GM18858 (cell line): Measurements from ENCODE around the gene CEP135.
A peak's percentile ranks its signal among the peaks of the same experiment; 100 is the strongest.
"Not testable (repeated sequence)": the region's sequence is repeated elsewhere in the genome, so short reads cannot be mapped to it uniquely, and the experiment has no call there.

Source experiments
- ATAC-seq: cut with Tn5 transposase; IDR thresholded peaks from one replicate; pipeline ENCODE4 v1.9.1; 2021; ENCODE audit not compliant: unreplicated experiment

The CEP135 gene

DNA sequence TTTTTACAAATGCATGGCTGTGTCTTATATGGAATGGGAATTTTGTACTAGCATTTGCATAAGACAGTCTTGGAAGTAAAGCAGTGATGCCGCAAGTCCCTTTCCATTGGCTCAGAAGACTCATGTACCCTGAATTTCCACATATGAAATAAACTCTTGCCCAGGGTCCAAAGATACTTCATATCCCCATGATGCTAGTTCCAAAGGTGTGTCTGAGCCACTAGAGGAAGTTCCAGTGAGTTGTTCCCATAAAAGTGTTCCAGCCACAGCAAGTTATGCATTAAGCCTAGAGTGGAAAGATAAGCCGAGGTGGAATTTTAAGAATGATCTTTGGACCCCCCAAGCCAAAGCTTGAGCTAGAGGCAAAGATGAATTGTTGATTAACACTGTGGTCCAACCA lies 9.3 kb upstream of the CEP135 start:
- ATAC-seq: no peak

DNA sequence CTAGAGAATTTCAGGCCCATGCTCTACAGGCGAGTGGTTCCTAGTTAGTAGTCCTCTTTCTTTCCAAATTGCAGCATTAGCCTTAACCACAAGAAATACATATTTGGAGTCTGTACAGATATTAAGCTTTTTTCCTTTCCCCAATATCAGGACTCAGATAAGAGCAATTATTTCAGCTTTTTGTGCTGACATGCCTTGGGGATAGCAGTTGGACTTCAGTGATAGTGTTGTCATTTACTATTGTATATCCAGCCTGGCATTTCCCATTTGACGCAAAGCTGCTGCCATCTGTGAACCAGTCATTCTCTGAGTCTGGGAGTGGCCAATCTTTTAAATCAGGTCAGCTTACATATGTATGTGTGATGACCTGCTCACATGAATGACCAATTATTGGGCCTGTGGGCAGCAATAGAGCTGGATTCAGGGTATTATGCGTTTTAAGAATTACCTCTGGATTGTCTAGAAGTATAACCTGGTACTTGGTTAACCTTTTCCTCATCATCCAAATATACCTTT lies 6.8 kb upstream of the CEP135 start:
- no peak for ATAC-seq

GRCh38 chr4:55947254-55947882 lies 1.4 kb upstream of the CEP135 start:
- ATAC-seq: peak; percentile 25

GRCh38 chr4:55947912-55948725 lies 626 bp upstream of the CEP135 start:
- ATAC-seq: peak; percentile 24

- no peak for ATAC-seq
Measured at GRCh38 chr4:55949482-55949802, 697 bp downstream of the CEP135 start.

DNA sequence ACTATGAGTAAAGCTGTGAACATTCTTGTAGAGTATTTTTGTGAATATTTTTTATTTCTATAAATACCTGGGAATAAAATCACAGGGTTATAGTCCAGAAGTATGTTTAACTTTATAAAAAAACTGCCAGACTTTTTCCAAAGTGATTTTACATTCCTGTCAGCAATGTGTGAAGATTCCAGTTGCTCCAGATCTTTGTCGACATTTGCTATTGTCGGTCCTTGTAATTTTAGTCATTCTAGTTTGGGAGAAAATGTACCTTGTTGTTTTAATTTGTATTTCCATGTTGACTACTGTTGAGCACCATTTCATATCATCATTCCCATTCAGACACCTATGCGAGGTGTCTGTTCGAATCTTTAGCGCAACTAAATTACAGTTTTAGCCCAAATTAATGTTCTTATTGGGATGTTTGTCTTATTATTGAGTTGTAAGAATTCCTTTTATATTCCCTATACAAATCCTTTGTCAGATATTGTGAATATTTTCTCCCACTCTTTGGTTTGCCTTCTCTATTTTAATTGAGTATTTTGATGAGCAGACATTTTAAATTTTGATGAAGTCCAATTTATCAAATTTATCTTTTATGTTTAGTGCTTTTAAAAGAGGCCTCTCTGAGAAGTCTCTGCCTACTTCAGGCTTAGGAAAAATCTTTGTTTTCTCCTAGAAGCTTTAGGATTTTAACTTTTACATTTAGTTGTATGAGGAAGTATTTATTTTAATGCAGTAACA lies 2.6 kb downstream of the CEP135 start:
- no peak for ATAC-seq

DNA sequence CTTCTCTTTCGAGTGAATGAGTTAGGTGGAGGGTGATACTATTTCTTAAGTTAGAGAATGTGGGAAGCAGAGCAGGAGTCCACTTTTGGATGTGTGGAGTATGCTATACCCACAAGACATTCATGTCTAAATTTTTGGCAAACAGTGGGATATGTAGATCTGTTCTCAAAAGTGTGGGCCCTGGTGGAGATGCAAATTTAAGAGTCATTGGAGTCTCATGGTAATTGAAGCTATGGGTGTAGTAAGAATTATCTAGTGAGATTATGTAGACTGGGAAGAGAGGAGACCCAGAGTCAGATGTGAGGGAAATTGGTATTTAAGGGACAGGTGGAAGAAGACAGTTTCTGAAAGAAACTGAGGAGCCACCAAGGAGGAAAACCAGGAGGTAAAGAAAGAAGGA lies 7.0 kb downstream of the CEP135 start:
- ATAC-seq: no peak

DNA sequence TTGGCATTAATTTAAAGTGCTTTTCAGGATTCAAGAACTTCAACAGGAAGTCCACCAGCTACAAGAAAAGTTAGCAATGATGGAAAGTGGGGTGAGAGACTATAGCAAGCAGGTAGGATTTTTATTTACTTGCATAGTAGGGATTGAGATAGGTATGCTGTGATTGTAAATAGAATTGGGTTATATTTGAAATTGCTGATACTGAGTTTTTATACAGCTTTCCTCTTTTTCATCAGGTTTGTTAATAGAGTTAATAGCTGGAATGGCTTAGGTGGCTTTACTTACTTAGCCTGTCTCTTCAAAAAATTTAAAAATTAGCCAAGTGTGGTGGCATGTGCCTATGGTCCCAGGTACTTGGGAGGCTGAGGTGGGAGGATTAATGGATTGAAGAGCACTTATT lies 10.9 kb downstream of the CEP135 start:
- ATAC-seq: no peak

GRCh38 chr4:55964046-55964445 lies 15.3 kb downstream of the CEP135 start:
- ATAC-seq: no peak

DNA sequence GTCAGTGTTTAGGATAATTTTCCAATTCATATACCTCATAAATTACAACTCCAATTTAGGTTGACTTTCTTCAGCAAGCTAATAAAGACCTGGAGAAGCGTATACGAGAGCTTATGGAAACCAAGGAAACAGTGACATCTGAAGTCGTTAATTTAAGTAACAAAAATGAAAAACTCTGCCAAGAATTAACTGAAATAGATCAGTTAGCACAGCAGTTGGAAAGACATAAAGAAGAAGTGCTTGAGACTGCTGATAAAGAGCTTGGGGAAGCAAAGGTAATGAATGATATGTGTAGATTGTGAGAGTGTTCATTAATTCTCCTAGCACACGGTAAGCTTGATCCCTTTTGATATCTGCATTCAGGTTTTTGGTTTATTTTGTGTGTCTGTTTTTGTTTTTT lies 16.8 kb downstream of the CEP135 start:
- ATAC-seq: no peak

DNA sequence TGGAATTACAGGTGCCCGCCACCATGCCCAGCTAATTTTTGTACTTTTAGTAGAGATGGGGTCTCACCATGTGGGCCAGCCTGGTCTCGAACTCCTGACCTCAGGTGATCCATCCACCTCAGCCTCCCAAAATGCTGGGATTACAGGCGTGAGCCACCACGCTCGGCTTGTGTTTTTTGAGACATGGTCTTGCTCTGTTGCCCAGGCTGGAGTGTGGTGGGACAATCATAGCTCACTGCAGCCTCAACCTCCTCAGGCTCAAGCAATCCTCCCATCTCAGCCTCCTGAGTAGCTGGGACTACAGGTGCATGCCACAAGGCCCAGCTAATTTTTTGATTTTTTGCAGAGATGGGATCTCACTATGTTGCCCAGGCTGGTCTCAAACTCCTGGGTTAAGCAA lies 17.6 kb downstream of the CEP135 start:
- not testable (repeated sequence) for ATAC-seq

- ATAC-seq: no peak
Measured at GRCh38 chr4:55967376-55967775, 18.6 kb downstream of the CEP135 start.

DNA sequence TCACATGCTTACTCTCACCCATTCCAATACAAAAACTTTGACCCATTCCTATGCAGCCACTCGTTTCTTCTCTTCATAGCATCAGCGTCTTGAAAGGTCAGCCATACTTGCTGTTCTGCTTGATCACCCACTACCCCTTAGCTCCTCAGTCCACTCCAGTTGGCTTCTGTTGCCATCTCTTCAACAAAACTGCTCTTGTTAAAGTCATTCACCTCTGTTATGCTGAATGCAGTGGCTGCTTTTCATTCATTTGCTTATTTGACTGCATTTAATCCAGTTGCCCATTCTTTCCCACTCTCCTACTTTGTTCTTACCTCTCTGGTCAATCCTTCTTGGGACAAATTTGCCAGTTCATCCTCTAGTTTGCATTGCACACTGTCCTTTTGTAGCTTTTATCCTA lies 24.9 kb downstream of the CEP135 start:
- ATAC-seq: no peak

DNA sequence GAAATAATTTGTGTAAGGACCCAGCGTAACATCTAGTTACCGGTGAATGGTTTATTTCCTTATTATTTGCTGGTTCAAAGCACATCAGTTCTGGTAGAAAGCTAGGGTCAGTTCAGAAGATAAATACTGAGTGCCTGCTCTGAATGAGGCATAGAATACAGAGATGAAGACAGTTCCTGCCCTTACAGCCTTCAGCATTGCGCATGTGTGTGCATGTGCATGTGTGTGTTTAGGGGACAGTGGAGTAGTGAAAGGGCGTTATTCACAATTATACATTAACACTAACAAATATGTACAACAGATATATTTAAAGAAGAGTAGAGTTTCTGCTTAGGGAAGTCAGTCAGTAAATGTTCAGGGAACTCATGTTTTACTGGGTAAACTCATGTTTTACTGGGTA lies 29.1 kb downstream of the CEP135 start:
- ATAC-seq: no peak

DNA sequence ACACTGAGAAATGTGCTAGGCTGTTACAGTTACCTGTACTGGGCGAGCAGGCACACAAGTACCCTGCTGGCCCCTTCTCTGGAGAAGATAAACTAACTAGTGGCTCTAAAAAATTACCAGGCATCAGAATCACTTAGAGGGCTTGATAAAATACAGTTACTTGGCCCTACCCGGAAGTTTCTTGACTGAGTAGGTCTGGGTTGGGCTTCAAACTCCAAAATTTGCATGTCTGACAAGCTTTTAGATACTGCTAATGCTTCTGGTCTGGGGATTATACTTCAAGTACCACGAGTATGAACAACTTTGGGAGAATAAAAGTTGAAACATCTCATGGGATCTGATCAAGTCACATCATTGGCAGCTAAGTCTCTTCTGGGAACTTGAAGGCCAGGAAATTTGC lies 30.8 kb downstream of the CEP135 start:
- no peak for ATAC-seq

DNA sequence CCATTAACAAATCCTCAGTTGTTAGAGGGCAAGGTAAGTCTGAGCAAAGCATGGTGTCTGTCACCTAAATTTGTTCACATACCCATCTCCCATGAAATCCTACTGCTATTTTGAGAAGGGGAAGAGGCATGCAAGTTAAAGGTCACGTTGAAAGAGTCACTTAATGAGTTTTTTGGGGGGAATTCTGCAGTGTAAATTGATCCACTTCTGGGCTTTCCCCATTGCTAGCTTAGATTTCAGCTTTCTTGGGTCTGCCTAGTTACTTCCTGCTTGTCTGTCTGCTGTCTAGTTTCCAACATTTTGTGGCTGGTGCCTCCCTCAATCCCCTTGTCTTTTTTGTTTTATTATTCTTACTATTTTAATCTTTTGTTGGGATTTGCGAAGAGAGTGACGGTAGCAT lies 32.0 kb downstream of the CEP135 start:
- peak; percentile 55 for ATAC-seq

- no peak for ATAC-seq
Measured at GRCh38 chr4:55982976-55983375, 34.2 kb downstream of the CEP135 start.

DNA sequence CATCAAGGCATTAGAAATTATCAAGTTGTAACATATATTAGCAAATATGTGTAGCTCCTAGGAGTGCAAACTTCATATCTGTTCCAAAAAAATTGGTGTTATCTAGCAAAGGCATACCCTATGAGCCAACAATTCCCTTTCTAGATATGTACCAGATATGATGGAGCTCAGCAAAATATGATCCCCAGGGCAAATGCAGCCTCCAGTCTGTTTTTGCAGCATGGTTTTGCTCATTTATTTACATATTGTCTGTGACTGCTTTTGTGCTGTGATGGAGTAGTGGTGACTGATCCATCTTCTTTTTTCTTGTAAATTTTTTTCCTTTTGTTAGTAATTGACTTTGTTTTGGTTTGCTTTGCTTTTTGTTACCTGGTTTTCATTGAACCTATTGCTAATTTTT lies 41.0 kb downstream of the CEP135 start:
- ATAC-seq: no peak

- peak; percentile 89 for ATAC-seq
Measured at GRCh38 chr4:55993994-55994663, 45.4 kb downstream of the CEP135 start.

- no peak for ATAC-seq
Measured at GRCh38 chr4:55996646-55997045, 47.9 kb downstream of the CEP135 start.

- no peak for ATAC-seq
Measured at GRCh38 chr4:56003606-56004005, 54.9 kb downstream of the CEP135 start.
